NCI-H524 treated with DMSO at 0.1 percent for 48 hours (cell line): ENCODE data around the gene WNT7B.

ENCODE experiments used
- DNase-seq: peaks from one replicate; lab custom pipeline; 2025; lab: John Stamatoyannopoulos, UW

Gene WNT7B

DNA sequence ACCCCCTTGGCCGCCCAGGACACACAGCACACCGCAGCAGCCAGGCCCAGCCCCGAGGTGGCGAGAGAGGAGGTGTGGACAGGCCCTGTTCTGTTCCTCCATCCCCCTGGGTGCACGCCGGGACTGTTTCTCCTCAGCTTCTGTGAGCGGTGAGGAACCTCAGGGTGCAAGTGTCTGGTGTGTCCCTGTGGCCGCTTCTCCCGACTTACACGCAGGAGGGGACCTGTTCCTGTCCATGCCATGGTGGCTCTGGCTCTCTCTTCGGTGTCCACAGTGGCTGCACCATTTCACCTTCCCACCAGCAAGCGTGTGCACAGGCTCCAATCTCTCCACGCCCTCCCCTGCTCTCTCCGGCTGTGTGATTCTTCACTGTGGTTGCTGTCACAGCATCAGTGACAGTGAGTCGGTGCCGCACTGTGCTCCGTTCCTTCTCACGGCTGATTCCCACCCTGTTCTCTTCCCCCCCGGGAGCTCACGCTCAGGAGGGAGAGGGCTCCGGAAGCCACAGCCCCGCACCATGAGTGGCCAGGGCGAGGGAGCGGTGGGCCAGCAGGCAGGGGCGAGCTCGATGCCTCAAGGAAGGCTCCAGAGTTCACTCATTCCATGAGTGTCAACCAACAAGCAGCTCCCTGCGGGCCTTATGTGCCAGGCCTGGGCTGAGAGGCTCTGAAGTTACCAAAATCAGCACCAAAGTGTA, 18.6 kb upstream of the WNT7B start:
- DNase-seq: no peak

DNA sequence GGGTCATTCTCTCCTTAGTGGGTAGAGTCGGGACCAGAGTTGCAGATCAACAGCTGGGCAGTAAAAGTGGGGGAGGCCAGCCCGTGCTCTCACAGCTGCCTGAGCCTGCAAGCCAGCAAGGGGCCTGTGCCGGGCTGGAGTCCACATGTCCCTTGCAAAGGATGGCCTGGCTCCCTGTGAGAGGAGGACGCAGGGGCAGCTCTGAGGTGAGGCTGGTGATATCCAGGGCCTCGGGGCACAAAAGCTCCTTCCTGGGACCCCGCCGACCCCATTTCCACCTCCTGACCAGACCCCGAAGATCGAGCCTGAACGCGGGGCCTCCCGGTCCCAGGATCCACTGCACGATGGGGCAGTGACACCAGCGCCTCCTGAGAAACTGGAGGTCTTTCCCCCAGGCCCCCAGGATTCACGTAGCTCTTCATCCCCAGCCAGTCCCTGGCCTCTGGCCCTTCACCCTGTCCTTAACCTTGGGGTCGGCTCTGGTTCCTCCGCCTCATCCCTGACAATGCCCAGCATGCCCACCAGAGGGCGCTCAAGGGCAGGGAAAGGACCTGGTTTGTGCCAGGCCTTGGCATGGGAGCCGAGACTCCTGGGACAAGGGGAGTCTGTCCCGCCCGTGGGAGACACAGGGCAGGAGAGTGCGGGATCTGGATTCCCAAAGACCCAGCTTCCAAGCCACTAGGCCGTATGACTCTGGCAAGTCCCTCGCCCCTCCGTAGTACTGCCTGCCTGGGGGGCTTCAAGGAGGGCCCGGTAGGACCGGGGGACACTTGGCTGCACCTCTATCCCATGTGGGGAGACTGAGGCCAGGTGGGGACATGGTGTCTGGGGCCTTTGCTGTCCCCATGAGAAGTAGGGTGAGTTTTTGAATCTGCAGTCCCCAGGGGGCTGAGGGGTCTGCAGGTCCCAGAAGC, 17.8 kb upstream of the WNT7B start:
- no peak for DNase-seq

DNA sequence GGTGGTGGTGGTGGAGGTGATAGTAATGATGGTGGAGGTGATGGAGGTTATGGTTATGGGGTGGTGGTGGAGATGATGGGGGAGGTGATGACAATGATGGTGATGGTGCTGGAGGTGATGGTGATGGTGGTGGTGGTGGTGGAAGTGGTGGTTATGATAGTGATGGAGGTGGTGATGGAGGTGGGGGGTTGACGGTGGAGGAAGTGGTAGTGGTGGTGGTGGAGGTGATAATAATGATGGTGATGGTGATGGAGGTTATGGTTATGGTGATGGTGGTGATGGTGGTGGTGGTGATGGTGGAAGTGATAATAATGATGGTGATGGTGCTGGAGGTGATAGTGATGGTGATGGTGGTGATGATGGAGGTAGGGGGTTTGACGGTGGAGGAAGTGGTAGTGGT, 16.9 kb upstream of the WNT7B start:
- no peak for DNase-seq

DNA sequence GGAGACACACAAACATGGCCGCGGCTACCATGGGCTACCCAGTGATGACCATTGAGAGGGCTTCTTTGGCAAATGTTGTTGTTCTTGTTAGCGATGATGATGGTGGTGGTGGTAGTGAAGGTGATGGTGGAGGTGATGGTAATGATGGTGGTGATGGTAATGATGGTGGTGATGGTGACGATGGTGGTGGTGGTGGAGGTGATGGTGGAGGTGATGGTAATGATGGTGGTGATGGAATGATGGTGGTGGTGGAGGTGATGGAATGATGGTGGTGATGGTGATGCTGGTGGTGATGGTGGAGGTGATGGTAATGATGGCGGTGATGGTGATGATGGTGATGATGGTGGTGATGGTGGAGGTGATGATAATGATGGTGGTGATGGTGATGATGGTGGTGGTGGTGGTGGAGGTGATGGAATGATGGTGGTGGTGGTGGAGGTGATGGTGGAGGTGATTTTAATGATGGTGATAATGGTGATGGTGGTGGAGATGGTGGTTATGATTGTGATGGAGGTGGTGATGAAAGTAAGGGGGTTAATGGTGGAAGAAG, 16.3 kb upstream of the WNT7B start:
- DNase-seq: no peak

DNA sequence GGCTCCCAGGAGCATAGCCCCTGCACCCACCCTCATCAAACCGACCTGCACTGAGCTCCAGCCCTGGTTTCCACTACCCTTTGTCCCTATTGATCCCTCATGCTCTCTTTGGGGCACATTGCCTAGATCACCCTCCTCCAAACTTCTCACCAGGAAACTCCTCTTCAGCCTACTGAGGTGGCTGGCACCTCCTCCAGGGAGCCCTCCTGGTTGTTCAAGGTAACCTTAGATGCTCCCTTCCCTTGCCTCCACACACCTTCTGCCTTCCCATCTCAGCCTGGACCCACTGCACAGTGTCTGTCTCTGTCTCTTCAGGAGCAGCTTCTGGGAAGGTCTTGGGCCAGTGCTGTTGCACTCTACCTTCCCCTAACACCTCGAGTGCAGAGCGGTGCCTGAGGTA, 15.8 kb upstream of the WNT7B start:
- no peak for DNase-seq

DNA sequence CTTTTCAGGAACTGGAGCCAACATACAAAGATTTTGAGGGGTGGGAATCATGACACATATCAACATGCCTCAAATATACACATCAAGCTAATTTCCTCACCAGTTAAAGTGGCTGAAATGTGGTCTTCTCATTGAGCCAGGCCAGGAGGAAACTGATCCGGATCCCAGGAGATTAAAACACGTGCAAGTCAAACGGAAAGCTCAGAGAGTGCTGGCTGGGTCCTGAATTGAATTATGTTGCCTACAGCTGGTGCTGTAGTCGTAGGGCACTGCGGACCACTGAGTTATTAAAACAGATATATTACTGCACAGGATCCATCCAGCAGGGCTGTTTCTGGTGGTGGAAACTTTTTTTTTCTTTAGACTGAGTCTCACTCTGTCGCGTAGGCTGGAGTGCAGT, 14.1 kb upstream of the WNT7B start:
- no peak for DNase-seq

DNA sequence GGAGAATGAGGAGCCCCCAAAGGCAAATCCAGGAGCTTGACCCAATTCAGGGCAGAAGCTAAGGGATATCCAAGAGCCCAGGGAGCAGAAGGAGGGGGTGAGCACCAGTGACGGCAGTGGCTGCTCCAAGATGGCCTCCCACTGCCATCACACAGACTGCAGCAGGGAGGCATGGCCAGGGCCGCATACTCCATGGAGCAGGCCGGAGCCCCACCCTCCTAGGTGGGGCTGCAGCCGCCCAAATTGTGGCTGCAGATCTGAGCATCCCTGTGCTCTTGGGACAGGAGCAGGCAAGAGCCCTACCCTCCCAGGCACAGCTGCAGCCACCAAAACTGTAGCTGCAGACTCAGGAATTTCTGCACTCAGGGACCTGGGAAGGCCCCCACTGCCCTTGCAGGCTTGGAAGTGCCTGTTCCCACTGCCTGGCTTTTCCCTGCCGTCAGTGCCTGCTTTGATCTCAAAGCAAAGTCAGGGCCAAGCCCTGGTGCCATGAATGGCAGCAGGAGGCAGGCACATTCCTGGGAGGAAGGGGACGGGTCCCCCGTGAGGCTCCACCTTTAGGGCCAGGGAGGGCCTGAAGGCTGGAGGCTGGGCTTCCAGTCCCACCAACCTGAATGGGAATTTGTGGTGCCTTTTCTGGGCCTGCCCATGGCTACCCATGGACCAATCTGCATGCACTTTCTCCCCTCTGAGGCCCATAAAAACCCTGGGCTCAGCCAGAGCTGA, 10.3 kb upstream of the WNT7B start:
- DNase-seq: no peak

DNA sequence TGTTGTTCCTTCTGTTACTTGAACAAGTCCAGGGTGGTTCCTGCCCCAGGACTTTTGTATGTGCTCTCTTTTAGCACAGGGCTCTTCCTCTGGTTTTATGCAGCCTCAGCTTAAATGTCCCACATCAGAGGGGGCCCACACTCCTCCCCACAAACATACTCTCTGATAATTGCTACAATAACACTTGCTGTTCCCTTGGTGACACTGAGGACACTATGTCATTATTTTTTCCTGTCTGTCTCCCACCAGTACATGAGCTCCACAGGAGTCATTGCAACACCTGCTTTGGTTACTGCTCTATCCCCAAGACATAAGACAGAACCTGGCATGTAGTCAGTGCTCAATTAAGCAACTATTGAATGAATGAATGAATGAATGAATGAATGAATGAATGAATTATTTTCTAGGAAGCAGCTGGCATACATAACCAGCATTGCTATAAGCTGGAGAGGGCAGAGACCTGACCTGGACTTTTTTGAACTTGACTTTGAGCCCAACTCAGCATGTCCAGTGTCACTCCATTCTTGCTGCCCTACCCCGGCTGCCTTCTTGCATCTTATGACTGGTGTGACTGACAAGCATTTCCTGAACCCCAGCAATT, 7.5 kb upstream of the WNT7B start:
- no peak for DNase-seq

DNA sequence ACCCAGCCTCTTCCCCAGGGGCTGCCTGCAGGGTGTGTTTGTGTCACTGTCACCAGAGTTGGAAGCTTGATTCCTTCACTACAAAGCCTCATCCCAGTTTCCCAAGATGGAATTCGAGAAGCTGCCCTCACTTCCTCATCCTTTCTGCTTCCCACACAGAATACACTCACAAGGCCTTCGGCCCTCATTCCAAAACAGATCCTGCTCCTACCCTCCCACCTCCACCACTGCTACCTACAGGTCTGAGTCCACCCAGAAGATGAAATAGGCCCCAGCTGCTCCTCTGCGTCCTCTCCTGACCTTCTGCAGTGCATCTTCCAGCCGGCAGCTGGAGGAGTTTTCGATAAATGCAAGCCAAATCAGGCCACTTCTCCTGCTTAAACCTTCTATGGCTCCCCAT, 6.8 kb upstream of the WNT7B start:
- no peak for DNase-seq

DNA sequence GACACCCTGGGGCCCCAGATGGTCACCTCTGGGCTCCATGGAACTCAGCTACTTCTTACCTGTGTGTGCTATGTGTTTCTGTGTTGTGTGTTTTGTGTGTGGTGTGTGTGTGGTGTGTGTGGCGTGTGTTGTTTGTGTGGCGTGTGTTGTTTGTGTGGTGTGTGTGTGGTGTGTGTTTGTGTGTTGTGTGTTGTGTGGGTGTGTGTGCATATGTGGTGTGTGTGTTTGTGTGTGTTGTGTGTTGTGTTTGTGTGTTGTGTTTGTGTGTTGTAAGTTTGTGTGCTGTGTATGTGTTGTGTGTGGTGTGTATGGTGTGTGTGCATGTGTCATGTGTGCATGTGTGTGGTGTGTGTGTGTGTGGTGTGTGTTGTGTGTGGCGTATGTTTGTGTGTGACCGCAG, 3.8 kb upstream of the WNT7B start:
- DNase-seq: no peak

DNA sequence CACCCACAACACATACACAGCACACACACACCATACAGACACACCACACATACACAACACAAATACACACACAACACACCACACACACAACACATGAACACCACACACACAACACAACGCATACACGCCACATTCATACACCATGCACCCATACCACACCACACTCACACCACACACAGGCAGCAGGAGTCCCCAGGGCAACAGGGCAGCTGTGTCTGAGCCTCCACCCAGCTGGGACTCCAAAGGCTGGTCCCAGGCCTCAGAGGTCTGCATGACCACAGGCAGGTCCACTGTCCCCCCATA, 3.3 kb upstream of the WNT7B start:
- no peak for DNase-seq

DNA sequence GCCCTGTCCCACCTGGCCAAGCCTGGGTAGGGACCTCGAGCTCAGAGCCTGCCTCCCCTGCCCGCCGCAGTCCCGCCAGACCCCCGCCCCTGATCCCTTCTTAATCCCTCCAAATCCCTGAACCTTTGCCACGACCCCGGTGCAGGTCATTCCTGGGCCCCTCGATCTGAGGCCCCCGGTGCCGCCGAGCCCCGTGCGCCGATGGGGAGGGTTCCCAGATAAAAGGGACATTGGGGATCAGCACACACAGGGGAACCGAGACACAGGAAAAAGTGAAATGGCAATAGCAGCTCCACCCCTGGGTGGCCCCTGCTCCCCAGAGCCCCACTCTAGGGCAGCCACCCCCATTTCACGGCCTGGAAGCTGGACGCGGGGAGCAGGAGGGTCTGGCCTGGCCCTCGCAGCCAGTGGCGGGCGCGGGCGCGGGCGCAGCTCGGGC, 1.3 kb upstream of the WNT7B start:
- DNase-seq: no peak

DNA sequence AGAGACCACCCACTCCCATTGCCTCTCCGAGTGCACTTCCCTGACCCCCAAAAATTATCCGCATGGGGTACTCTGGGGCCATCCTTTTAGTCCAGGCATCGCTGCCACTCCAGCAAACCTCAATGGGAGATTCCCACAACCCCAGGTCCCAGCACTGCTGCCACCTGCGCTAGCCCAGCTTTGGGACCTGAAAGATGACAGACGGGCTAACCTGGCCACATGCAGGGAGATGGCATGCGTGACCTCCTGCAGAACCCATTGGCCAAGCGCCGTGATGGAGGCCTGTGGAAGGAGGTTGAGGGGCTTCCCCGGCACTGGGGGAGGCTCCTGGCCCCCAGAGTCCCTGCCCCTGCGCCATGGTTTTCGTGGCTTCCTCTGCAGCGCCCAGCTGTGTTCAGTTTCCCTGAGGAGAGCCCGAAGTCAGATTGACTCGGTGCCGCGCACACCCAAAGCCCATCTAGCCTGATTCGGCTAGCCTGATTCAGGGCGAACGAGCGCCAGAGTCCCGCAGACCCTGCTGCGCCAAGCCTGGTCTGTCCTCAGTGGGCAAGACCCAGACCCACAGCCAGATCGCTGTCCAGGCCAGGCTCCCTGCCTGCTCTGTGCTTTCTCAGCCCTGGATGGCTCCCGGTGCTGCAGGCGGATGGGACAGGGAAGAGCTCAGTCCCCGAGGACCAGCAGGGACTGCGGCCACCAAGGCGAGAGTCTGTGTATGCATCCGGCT, 751 bp upstream of the WNT7B start:
- DNase-seq: no peak

DNA sequence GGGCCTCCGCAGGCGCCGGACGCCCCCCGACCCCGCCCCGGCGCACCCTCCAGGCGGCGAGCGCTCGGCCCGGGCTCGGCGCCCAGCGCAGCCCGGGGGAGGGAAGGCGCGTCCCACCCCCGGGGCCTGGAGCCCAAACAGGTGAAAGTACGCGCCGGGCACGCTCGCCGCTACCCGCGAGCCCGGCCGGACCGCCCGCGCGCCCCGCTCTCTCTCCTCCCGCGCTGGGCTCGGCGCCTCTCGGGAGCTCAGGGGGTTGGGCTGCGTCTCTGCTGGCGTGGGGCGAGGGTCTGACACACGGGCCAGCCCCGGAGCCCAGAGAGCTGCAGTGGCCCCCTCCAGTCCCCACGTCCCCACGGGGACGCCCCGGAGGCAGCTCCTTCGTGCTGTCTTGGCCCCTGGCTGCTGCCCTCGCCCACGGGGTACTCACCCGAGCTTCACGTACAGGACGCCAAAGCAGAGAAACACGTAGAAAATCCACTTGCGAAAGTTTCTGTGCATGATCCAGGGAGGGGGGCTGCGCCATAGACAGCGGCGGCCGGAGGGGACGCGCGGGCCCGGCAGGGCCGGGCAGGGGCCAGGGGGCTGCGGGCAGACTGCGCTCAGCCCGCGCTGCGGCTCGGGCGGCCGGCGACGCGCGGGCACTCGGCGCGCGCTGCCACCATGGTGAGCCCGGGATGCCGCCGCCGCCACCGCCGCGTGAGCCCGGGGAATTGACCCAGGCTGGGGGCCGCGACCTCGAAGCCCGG, 534 bp downstream of the WNT7B start:
- DNase-seq: no peak

DNA sequence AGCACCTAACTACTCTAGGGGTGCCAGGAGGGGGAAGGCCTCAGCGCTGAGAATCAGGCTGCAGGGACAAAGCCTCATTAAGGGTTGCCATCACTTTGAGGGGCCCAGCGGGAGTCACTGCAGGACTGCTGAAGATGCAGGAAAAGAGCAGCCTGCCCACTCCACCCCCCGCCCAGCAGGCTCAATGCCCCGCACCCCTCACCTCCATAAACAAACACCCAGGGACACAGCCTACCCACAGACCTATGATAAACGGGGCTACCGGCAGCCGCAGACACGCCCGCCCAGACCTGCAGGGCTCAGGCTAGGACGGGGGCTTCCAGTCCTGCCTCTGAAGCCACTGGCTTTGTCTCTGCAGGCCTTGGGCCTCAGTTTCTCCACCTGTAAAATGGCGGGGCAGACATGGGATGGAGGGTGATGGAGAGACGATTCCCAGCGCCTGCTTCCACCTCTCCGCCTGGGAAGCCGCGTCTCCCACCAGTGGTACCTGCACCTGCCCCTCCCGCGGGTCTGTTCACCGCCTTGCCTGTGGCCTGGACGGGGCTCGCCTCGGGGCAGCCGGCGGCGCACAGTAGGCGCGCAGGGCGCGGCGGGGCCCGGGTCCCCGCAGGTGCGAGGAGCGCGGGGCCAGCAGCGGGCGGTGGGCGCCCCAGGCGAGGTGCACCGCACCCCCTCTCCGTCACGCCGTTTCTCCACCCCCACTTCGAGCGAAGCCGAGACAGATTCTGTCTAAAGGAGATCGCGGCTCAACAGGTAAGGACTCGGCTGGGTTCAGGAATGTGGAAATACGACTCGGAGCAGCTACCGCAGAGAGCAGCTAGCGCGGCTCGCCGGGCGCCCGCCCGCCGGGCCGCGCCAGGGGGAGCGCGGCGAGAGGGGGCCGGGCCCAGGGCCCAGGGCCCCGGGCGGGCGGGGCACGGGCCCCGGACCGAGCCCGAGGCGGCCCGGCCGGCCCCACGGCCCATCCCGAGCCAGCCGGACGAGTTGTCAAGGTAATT, 1.5 kb downstream of the WNT7B start:
- no peak for DNase-seq

DNA sequence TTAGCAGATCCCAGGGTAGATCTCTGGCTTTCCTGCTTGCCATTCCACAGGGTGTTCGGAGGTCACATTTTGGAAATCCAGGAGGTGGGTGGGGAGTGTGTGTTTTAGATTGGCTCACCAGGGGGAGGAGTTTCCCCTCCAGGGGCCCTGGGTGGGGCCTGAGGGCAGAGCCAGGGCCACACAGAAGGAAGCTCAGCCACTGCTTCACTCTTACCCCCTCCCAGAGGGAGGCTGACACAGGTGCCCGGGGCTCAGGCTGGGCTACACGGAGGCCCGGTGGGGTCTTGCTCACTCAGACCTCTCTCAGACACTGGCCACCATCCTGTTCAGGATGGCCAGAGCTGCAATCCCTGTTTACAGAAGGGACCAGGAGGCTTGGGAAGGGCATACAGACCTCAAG, 2.5 kb downstream of the WNT7B start:
- DNase-seq: no peak

DNA sequence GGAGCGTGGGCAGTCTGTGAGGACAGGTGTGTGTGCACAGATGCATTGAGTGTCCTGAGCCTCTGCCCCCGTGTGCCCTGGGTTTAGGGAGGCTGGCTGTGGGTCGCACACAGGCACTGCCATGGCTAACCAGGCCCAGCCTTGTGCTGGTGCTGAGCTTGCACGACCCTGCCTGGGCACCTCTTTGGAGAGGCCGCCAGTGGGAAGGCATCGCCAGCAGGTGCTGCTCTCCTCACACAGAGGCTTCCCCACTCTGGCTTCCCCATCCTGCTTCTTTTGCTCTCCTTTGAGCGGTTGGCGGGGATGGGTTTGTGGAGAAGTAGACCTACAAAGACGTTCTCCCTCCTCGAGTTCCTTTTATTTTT, 4.1 kb downstream of the WNT7B start:
- no peak for DNase-seq

DNA sequence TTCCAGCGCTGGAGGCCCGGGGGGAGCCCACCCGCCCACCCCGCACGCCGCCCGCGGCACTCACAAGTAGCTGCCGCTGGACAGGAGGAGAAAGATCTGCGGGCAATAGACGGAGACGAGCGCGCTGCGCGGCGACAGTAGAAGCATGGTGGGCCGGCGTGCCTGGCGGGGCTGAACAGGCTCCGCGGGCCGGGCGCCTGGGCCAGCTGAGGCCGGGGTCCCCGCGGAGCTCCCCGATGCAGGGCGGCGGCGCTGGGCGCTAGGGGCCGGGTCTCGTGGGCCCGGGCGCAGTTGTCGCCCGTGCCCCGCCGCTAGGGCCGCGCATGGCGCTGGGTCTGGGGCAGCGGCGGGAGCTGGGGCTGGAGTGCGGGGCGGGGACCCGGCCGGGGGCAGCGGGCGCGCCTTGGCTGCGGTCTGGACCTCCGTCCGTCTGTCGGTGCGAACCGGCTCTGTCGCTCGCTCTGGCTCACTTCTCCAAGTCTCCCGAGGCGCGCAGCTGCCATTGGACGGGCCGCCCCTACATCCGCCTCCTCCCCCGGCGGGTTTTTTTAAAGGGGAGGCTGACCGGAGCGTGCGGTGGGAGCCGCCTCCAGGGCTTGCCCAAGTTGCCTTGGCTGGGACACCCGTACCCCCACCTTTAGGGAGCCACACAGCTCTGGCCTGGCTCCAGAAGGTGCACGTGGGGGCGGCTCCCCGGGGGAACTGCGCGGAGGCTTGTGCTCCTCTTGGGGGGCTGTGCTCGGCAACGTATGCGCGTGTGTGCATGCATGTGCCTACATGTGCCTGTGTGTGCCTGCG, 4.7 kb downstream of the WNT7B start:
- DNase-seq: no peak
